ENCODE results near the gene EDDM13. TPM values are rescaled to one million over a fixed set of nuclear protein-coding genes. Genes with fewer than 3 reads are reported as not detected.

EDDM13 gene
- total and polyA plus RNA-seq, 7 experiments from 2014 or later, result 1.3 to 3.0 TPM; not detected in 5

DNA sequence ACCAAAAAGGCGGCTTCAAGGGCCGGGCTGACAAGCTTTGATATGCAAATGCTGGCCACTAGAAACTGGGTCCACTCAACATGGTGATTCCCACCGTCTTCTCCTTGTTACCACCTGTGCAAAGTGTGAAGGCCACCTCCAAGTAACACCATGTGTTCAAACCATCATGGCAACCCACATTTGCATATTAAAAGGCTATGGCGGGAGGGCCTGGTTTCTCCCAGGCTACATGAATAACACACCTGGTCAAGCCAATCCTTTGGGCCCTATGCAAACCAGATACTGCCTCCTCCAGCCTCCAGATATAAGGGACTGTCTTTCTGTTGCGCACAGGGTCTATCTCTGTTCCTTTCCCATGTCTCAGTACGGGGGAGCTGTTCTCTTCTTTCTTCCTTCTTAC, 78.7 kb downstream of the EDDM13 start:
- Histone ChIP-seq H3K9me3 (ENCODE audit: control insufficient read depth in 2 of 3, low read length in 3 of 3) (no peaks in the 10 kb centered on the region), H3K27me3 (ENCODE audit: control insufficient read depth in 2 of 2, insufficient read depth in 2 of 2, low read length in 2 of 2) (no peaks in the 10 kb centered on the region), H3K4me3 (ENCODE audit: low read length) (no peak overlapping the region), H3K27ac (ENCODE audit: low read depth, low read length) (no peak overlapping the region), H3K4me1 (ENCODE audit: control insufficient read depth in 2 of 2, insufficient read depth in 2 of 2, low read length in 2 of 2) (no peaks in the 10 kb centered on the region), H3K36me3 (ENCODE audit: control insufficient read depth in 2 of 3, insufficient read depth in 3 of 3, low read length in 3 of 3) (no peaks in the 10 kb centered on the region)
- POLR2A ChIA-PET, result no interaction called here
- CTCF ChIA-PET, result interaction anchor here (0.6 to 1.0 kb wide), 2 partner anchors 37 to 98 kb away, joined by 3 read pairs; partner anchors contain the start of gene ZSCAN5A
- no peak overlapping the region for H3K27ac Mint-ChIP-seq
- peaks cover 0 to 2% (median 0%) of the 10 kb centered on the region in 11 donors for H3K9me3 Mint-ChIP-seq
- H3K27me3 Mint-ChIP-seq, result no peaks in the 10 kb centered on the region
- ATAC-seq, result no peak
- no peak overlapping the region for H3K4me3 Mint-ChIP-seq
- H3K4me1 Mint-ChIP-seq, result peaks cover 0 to 5% (median 0%) of the 10 kb centered on the region in 7 donors
- intact Hi-C loops (cut with micrococcal nuclease), result loop anchor here in 1 of 2 donors (5.0 kb wide), 2 partner anchors 99 to 284 kb away; no protein-coding TSS in a partner anchor
- H3K36me3 Mint-ChIP-seq, result peaks cover 0 to 6% (median under 1%) of the 10 kb centered on the region in 5 donors
- DNase-seq, result no peak

- CTCF ChIA-PET, result interaction anchor here (0.6 kb wide), 1 partner anchor 1408 kb away, joined by 4 read pairs; the partner anchor contains the start of gene NLRP7
Measured at GRCh38 chr19:56355517-56355916, 83.0 kb downstream of the EDDM13 start.

GRCh38 chr19:56356944-56357343, 84.4 kb downstream of the EDDM13 start:
- H3K36me3 Mint-ChIP-seq, result peaks cover 1 to 48% (median 37%) of the 10 kb centered on the region in 5 donors
- Histone ChIP-seq H3K9me3 (ENCODE audit: control insufficient read depth in 2 of 3, low read length in 3 of 3) (peaks cover 0 to 13% (median 0%) of the 10 kb centered on the region in 3 experiments), H3K36me3 (ENCODE audit: control insufficient read depth in 2 of 3, insufficient read depth in 3 of 3, low read length in 3 of 3) (no peaks in the 10 kb centered on the region), H3K4me1 (ENCODE audit: control insufficient read depth in 2 of 2, insufficient read depth in 2 of 2, low read length in 2 of 2) (no peaks in the 10 kb centered on the region), H3K27ac (ENCODE audit: low read depth, low read length) (no peak overlapping the region), H3K27me3 (ENCODE audit: control insufficient read depth in 2 of 2, insufficient read depth in 2 of 2, low read length in 2 of 2) (no peaks in the 10 kb centered on the region), H3K4me3 (ENCODE audit: low read length) (no peak overlapping the region)
- DNase-seq, result no peak
- ChIA-PET POLR2A (no interaction called here), CTCF (no interaction called here)
- no peak for ATAC-seq
- H3K27ac Mint-ChIP-seq, result no peak overlapping the region
- H3K4me3 Mint-ChIP-seq, result no peak overlapping the region
- H3K9me3 Mint-ChIP-seq, result peaks cover 10 to 48% (median 30%) of the 10 kb centered on the region in 11 donors
- intact Hi-C loops (cut with micrococcal nuclease), result no loop called here
- H3K27me3 Mint-ChIP-seq, result peaks cover 0 to 5% (median 0%) of the 10 kb centered on the region in 5 donors
- peaks cover 0 to 6% (median 0%) of the 10 kb centered on the region in 7 donors for H3K4me1 Mint-ChIP-seq

More at GRCh38 chr19:56355517-56355916, 83.0 kb downstream of the EDDM13 start:
- no peak overlapping the region for H3K4me3 ChIP-seq (ENCODE audit: low read length)
- no peaks in the 10 kb centered on the region for H3K27me3 ChIP-seq (ENCODE audit: control insufficient read depth in 2 of 2, insufficient read depth in 2 of 2, low read length in 2 of 2)
- POLR2A ChIA-PET, result no interaction called here
- Mint-ChIP-seq H3K27ac (no peak overlapping the region), H3K4me1 (no peaks in the 10 kb centered on the region), H3K27me3 (peaks cover 0 to 5% (median 0%) of the 10 kb centered on the region in 5 donors), H3K9me3 (peaks cover 8 to 35% (median 22%) of the 10 kb centered on the region in 11 donors), H3K4me3 (no peak overlapping the region), H3K36me3 (peaks cover 0 to 38% (median 33%) of the 10 kb centered on the region in 5 donors)
- no peaks in the 10 kb centered on the region for H3K36me3 ChIP-seq (ENCODE audit: control insufficient read depth in 2 of 3, insufficient read depth in 3 of 3, low read length in 3 of 3)
- H3K4me1 ChIP-seq (ENCODE audit: control insufficient read depth in 2 of 2, insufficient read depth in 2 of 2, low read length in 2 of 2), result no peaks in the 10 kb centered on the region
- ATAC-seq (no peak), DNase-seq (no peak)
- H3K27ac ChIP-seq (ENCODE audit: low read depth, low read length), result no peak overlapping the region
- H3K9me3 ChIP-seq (ENCODE audit: control insufficient read depth in 2 of 3, low read length in 3 of 3), result peaks cover 0 to 13% (median 0%) of the 10 kb centered on the region in 3 experiments
- intact Hi-C loops (cut with micrococcal nuclease), result no loop called here

Other genes starting within 250 kb of the EDDM13 start
- 10 to 100 TPM; 19.7 to 41.2 (median 33.0) TPM for gene ZNF787, start 151.5 kb upstream of the EDDM13 start, total RNA-seq
- gene ZNF787, start 151.5 kb upstream of the EDDM13 start, polyA plus RNA-seq, result 1 to 10 TPM; 1.5 to 2.4 TPM
- gene ZNF444, start 131.5 kb upstream of the EDDM13 start, total RNA-seq, result 10 to 100 TPM; 22.2 to 49.6 (median 35.7) TPM
- gene ZNF444, start 131.5 kb upstream of the EDDM13 start, polyA plus RNA-seq, result 10 to 100 TPM; 15.9 to 35.3 TPM
- not detected for gene GALP, start 96.7 kb upstream of the EDDM13 start, total RNA-seq
- not detected for gene GALP, start 96.7 kb upstream of the EDDM13 start, polyA plus RNA-seq
- gene ZSCAN5B, start 75.0 kb upstream of the EDDM13 start, total RNA-seq, result not detected
- gene ZSCAN5B, start 75.0 kb upstream of the EDDM13 start, polyA plus RNA-seq, result not detected
- gene ZSCAN5C, start 70.5 kb upstream of the EDDM13 start, total RNA-seq, result not detected
- gene ZSCAN5C, start 70.5 kb upstream of the EDDM13 start, polyA plus RNA-seq, result not detected
- 10 to 100 TPM in 4 of 5 experiments, 1 to 10 TPM in 1; 8.0 to 15.4 (median 11.8) TPM for gene ZSCAN5A, start 42.1 kb downstream of the EDDM13 start, total RNA-seq
- 1 to 10 TPM; 6.7 to 7.6 TPM for gene ZSCAN5A, start 42.1 kb downstream of the EDDM13 start, polyA plus RNA-seq
- 1 to 10 TPM; 1.7 to 7.6 (median 3.3) TPM for gene ZNF582, start 120.8 kb downstream of the EDDM13 start, total RNA-seq
- gene ZNF582, start 120.8 kb downstream of the EDDM13 start, polyA plus RNA-seq, result 1 to 10 TPM; 5.7 to 5.8 TPM
- 10 to 100 TPM in 2 of 5 experiments, 1 to 10 TPM in 3; 2.4 to 14.3 (median 3.1) TPM for gene ZNF583, start 131.6 kb downstream of the EDDM13 start, total RNA-seq
- 10 to 100 TPM; 16.3 to 20.1 TPM for gene ZNF583, start 131.6 kb downstream of the EDDM13 start, polyA plus RNA-seq
- 1 to 10 TPM in 4 of 5 experiments, not detected in 1; 1.1 to 8.1 (median 2.2) TPM for gene ZNF667, start 204.6 kb downstream of the EDDM13 start, total RNA-seq
- 1 to 10 TPM; 2.3 to 3.1 TPM for gene ZNF667, start 204.6 kb downstream of the EDDM13 start, polyA plus RNA-seq
- gene ZNF471, start 235.1 kb downstream of the EDDM13 start, total RNA-seq, result 1 to 10 TPM in 3 of 5 experiments, under 1 TPM in 2; 0.22 to 2.3 (median 1.6) TPM
- 1 to 10 TPM; 1.1 to 1.6 TPM for gene ZNF471, start 235.1 kb downstream of the EDDM13 start, polyA plus RNA-seq

All from naive thymus-derived CD4-positive, alpha-beta T cell (primary cell).